Panc1 (cell line): ENCODE results near the gene CHN1. TPM values are rescaled to one million over a fixed set of nuclear protein-coding genes. Genes with fewer than 3 reads are reported as not detected.

Experiments used
- ATAC-seq: fragments of 200-7000 bp; cut with Tn5 transposase; 2 replicates; pipeline ENCODE4 v1.9.1; 2020; ENCODE audit warnings: mild to moderate bottlenecking, moderate library complexity
- BruUV-seq: library from RNA; stranded (reverse); fragments of 400-500 nt; replicated peaks from 2 replicates; lab custom pipeline; 2021; lab: Mats Ljungman, UMichigan
- CTCF ChIA-PET: fragments of 300-600 bp; sonication (Branson Sonifier 250); formaldehyde crosslinking; loops from one replicate; lab custom pipeline; 2022; ENCODE audit warnings: antibody characterized with exemption; lab: Charles Lee
- POLR2A ChIA-PET: fragments of 300-600 bp; sonication (Branson Sonifier 250); formaldehyde crosslinking; loops from one replicate; lab custom pipeline; 2022; ENCODE audit warnings: antibody characterized with exemption; lab: Charles Lee
- DNase-seq: peaks from one replicate; pipeline ENCODE4 v3.0.0-alpha.2; 2010; ENCODE audit warnings: low read depth, low spot score
- H3K27ac ChIP-seq: 2 replicates; pipeline ENCODE4 v1.5.1; 2011; ENCODE audit warnings: mild to moderate bottlenecking, low read length, inconsistent platforms
- H3K27me3 ChIP-seq: fragments of 200-500 bp; sonication (Bioruptor generic); 2 replicates; pipeline ENCODE4 v1.6.0; 2014; ENCODE audit warnings: low read length, inconsistent platforms; ENCODE audit not compliant: control insufficient read depth, insufficient read depth
- H3K36me3 ChIP-seq: fragments of 200-500 bp; sonication (Bioruptor generic); 2 replicates; pipeline ENCODE4 v1.5.1; 2014; ENCODE audit warnings: inconsistent platforms, mild to moderate bottlenecking, low read length, moderate library complexity; ENCODE audit not compliant: control insufficient read depth, insufficient read depth
- H3K4me1 ChIP-seq: 2 replicates; pipeline ENCODE4 v1.5.1; 2011; ENCODE audit warnings: inconsistent platforms, mild to moderate bottlenecking, low read length, moderate library complexity; ENCODE audit not compliant: control insufficient read depth, insufficient read depth
- H3K4me3 ChIP-seq, 2 experiments: 2 replicates each; pipeline ENCODE4 v1.5.1; 2011 to 2012; ENCODE audit warnings: low read depth in 2 of 2, low read length in 2 of 2, mild to moderate bottlenecking in 2 of 2, inconsistent platforms in 1 of 2, moderate library complexity in 1 of 2
- H3K9me3 ChIP-seq: fragments of 200-500 bp; sonication (Bioruptor generic); 2 replicates; pipeline ENCODE4 v1.5.1; 2014; ENCODE audit warnings: low read depth, mild to moderate bottlenecking, inconsistent platforms, low read length, moderate library complexity; ENCODE audit not compliant: control insufficient read depth, insufficient read depth
- CTCF ChIP-seq: fragments of 450-650 bp; IDR thresholded peaks from 2 replicates; pipeline ENCODE4 v1.5.1; 2017; ENCODE audit warnings: mild to moderate bottlenecking
- POLR2AphosphoS5 ChIP-seq: IDR thresholded peaks from 2 replicates; pipeline ENCODE4 v1.6.1; 2012; ENCODE audit warnings: mild to moderate bottlenecking, low read depth, low read length, moderate library complexity
- REST ChIP-seq, 2 experiments: IDR thresholded peaks; 2 replicates each; pipeline ENCODE4 v1.6.1; 2011 to 2012; ENCODE audit warnings: low read depth in 2 of 2, control low read depth in 1 of 2, low read length in 1 of 2, mild to moderate bottlenecking in 1 of 2, moderate library complexity in 1 of 2; ENCODE audit not compliant: insufficient read depth in 1 of 2
- SIN3A ChIP-seq: IDR thresholded peaks from 2 replicates; pipeline ENCODE4 v1.6.1; 2012; ENCODE audit warnings: low read depth, mild to moderate bottlenecking, low read length, moderate library complexity, borderline replicate concordance; ENCODE audit not compliant: insufficient read depth
- TCF7L2 ChIP-seq: IDR thresholded peaks from 2 replicates; pipeline ENCODE4 v1.6.1; 2011; ENCODE audit warnings: mild to moderate bottlenecking, low read depth, low read length, inconsistent platforms
- in situ Hi-C: cut with HindIII; loops from 2 replicates; pipeline ENCODE4 v1.10.0; 2016; ENCODE audit warnings: low sequenced_read_pairs, low pct_unique_long_range_greater_than_20kb
- intact Hi-C: fragments of 100-400 bp; cut with micrococcal nuclease; formaldehyde crosslinking; loops from one replicate; pipeline ENCODE4 v1.10.0; 2022; ENCODE audit not compliant: unreplicated experiment
- total RNA-seq: library from RNA; stranded (reverse); gene quantifications from one replicate; pipeline ENCODE4 v1.2.1, GENCODE V29; 2021; ENCODE audit not compliant: unreplicated experiment

CHN1 gene
- total RNA-seq, 1 experiment from 2014 or later: 20.8 TPM

GRCh38 chr2:174775571-174775980 is 229.6 kb downstream of the CHN1 start:
- CTCF ChIA-PET: interaction anchor here (0.6 kb wide), 1 partner anchor 71 kb away, joined by 3 read pairs; no protein-coding TSS in a partner anchor
- Histone ChIP-seq H3K27me3 (no peaks in the 10 kb centered on the region), H3K4me3 (no peak overlapping the region), H3K4me1 (peaks cover 9% of the 10 kb centered on the region), H3K9me3 (no peaks in the 10 kb centered on the region), H3K36me3 (no peaks in the 10 kb centered on the region), H3K27ac (no peak overlapping the region)
- POLR2A ChIA-PET: interaction anchor here (0.5 kb wide), 1 partner anchor 11 kb away, joined by 4 read pairs; no protein-coding TSS in a partner anchor
- in situ Hi-C loops: loop anchor here (25.0 kb wide), 1 partner anchor 187 kb away; no protein-coding TSS in a partner anchor
- DNase-seq (no peak), ATAC-seq (no peak)
- BruUV-seq: no TSS peak
- TF ChIP-seq REST (IDR thresholded peaks at IDR 0.05; ENCODE audit: insufficient read depth in 1 of 2, low read depth in 2 of 2, low read length in 1 of 2): no peak
- no peak for TF ChIP-seq TCF7L2
- TF ChIP-seq CTCF: no peak
- no peak for TF ChIP-seq POLR2AphosphoS5
- TF ChIP-seq SIN3A: no peak
- intact Hi-C loops: no loop called here

- H3K36me3 ChIP-seq: no peaks in the 10 kb centered on the region
- intact Hi-C loops (loop anchor here (5.0 kb wide), 1 partner anchor 1322 kb away; the partner anchor contains the start of gene HOXD12), in situ Hi-C loops (loop anchor here (25.0 kb wide), 1 partner anchor 187 kb away; no protein-coding TSS in a partner anchor)
- CTCF ChIA-PET: interaction anchor here (0.6 kb wide), 1 partner anchor 70 kb away, joined by 3 read pairs; no protein-coding TSS in a partner anchor
- ATAC-seq (no peak), DNase-seq (no peak)
- no peak overlapping the region for H3K4me3 ChIP-seq
- H3K27ac ChIP-seq: no peak overlapping the region
- POLR2A ChIA-PET: no interaction called here
- TF ChIP-seq REST (IDR thresholded peaks at IDR 0.05; ENCODE audit: insufficient read depth in 1 of 2, low read depth in 2 of 2, low read length in 1 of 2) (no peak), TCF7L2 (no peak), POLR2AphosphoS5 (no peak), CTCF (no peak), SIN3A (no peak)
- H3K4me1 ChIP-seq: peaks cover 9% of the 10 kb centered on the region
- H3K9me3 ChIP-seq: no peaks in the 10 kb centered on the region
- no peaks in the 10 kb centered on the region for H3K27me3 ChIP-seq
- no TSS peak for BruUV-seq
Observed at GRCh38 chr2:174774886-174775285, 230.3 kb downstream of the CHN1 start.
